NCI-H524 treated with DMSO at 0.1 percent for 48 hours (cell line): ENCODE results near the gene EEF1A1.

Experiments
- DNase-seq: peaks from one replicate; lab custom pipeline; 2025; lab: John Stamatoyannopoulos, UW

The EEF1A1 gene

GRCh38 chr6:73505142-73505541 lies 15.7 kb downstream of the EEF1A1 start:
- no peak for DNase-seq

GRCh38 chr6:73504160-73504559 lies 16.7 kb downstream of the EEF1A1 start:
- DNase-seq: no peak

GRCh38 chr6:73503027-73503772 lies 17.6 kb downstream of the EEF1A1 start:
- DNase-seq: no peak

GRCh38 chr6:73497915-73498314 lies 22.9 kb downstream of the EEF1A1 start:
- DNase-seq: no peak

- DNase-seq: no peak
Measured at GRCh38 chr6:73491377-73491776, 29.5 kb downstream of the EEF1A1 start.

- no peak for DNase-seq
Measured at GRCh38 chr6:73487473-73487872, 33.4 kb downstream of the EEF1A1 start.

GRCh38 chr6:73484438-73484837 lies 36.4 kb downstream of the EEF1A1 start:
- no peak for DNase-seq

- DNase-seq: no peak
Measured at GRCh38 chr6:73481969-73482368, 38.9 kb downstream of the EEF1A1 start.

GRCh38 chr6:73477407-73477806 lies 43.4 kb downstream of the EEF1A1 start:
- no peak for DNase-seq

- no peak for DNase-seq
Measured at GRCh38 chr6:73476723-73477122, 44.1 kb downstream of the EEF1A1 start.

GRCh38 chr6:73471686-73472290 lies 49.0 kb downstream of the EEF1A1 start:
- DNase-seq: no peak
